GM08714 (cell line): ENCODE results near the gene CACNA1C.

Experiments used
- H3K4me3 ChIP-seq: fragments of 200-500 bp; sonication (Bioruptor generic); 2 replicates; pipeline ENCODE4 v1.5.1; 2014; ENCODE audit warnings: mild to moderate bottlenecking, low read length, inconsistent platforms
- ZNF274 ChIP-seq: IDR thresholded peaks from 2 replicates; pipeline ENCODE4 v1.6.1; 2012; ENCODE audit warnings: mild to moderate bottlenecking, low read depth, low read length

CACNA1C gene

GRCh38 chr12:2051700-2052621, 826 bp upstream of the CACNA1C start:
- no peak overlapping the region for H3K4me3 ChIP-seq
- no peak for TF ChIP-seq ZNF274

- H3K4me3 ChIP-seq: peak overlapping the region; percentile 37; the same call in 1 of the 2 replicates
- no peak for TF ChIP-seq ZNF274
Observed at GRCh38 chr12:2053691-2054090, 904 bp downstream of the CACNA1C start.

- TF ChIP-seq ZNF274: no peak
- H3K4me3 ChIP-seq: no peak overlapping the region
Observed at GRCh38 chr12:2054091-2055018, 1.6 kb downstream of the CACNA1C start.

- no peak for TF ChIP-seq ZNF274
- H3K4me3 ChIP-seq: no peak overlapping the region
Observed at GRCh38 chr12:2057041-2057794, 4.4 kb downstream of the CACNA1C start.

- H3K4me3 ChIP-seq: no peak overlapping the region
- no peak for TF ChIP-seq ZNF274
Observed at GRCh38 chr12:2057795-2058408, 5.1 kb downstream of the CACNA1C start.

GRCh38 chr12:2058837-2059236, 6.0 kb downstream of the CACNA1C start:
- TF ChIP-seq ZNF274: no peak

GRCh38 chr12:2061402-2061801, 8.6 kb downstream of the CACNA1C start:
- H3K4me3 ChIP-seq: no peak overlapping the region
- TF ChIP-seq ZNF274: no peak

More at GRCh38 chr12:2058837-2059236, 6.0 kb downstream of the CACNA1C start:
- H3K4me3 ChIP-seq: no peak overlapping the region

- no peak for TF ChIP-seq ZNF274
- no peak overlapping the region; the same call in 1 of the 2 replicates for H3K4me3 ChIP-seq
Observed at GRCh38 chr12:2064071-2064507, 11.3 kb downstream of the CACNA1C start.

GRCh38 chr12:2068653-2069052, 15.9 kb downstream of the CACNA1C start:
- H3K4me3 ChIP-seq: no peak overlapping the region
- no peak for TF ChIP-seq ZNF274

GRCh38 chr12:2070440-2071045, 17.8 kb downstream of the CACNA1C start:
- no peak for TF ChIP-seq ZNF274
- H3K4me3 ChIP-seq: no peak overlapping the region

GRCh38 chr12:2074792-2075191, 22.0 kb downstream of the CACNA1C start:
- TF ChIP-seq ZNF274: no peak
- no peak overlapping the region for H3K4me3 ChIP-seq

- no peak overlapping the region for H3K4me3 ChIP-seq
- no peak for TF ChIP-seq ZNF274
Observed at GRCh38 chr12:2075508-2076195, 22.9 kb downstream of the CACNA1C start.

- no peak for TF ChIP-seq ZNF274
- H3K4me3 ChIP-seq: no peak overlapping the region
Observed at GRCh38 chr12:2076196-2076570, 23.4 kb downstream of the CACNA1C start.
